IPS DF 4.7 (cell line): ENCODE measurements around the gene MOB3B.

Experiments used
- DNase-seq: peaks from one replicate; pipeline ENCODE4 v3.0.0-alpha.2; 2013; ENCODE audit warnings: low spot score; ENCODE audit errors: extremely low read depth

MOB3B gene

DNA sequence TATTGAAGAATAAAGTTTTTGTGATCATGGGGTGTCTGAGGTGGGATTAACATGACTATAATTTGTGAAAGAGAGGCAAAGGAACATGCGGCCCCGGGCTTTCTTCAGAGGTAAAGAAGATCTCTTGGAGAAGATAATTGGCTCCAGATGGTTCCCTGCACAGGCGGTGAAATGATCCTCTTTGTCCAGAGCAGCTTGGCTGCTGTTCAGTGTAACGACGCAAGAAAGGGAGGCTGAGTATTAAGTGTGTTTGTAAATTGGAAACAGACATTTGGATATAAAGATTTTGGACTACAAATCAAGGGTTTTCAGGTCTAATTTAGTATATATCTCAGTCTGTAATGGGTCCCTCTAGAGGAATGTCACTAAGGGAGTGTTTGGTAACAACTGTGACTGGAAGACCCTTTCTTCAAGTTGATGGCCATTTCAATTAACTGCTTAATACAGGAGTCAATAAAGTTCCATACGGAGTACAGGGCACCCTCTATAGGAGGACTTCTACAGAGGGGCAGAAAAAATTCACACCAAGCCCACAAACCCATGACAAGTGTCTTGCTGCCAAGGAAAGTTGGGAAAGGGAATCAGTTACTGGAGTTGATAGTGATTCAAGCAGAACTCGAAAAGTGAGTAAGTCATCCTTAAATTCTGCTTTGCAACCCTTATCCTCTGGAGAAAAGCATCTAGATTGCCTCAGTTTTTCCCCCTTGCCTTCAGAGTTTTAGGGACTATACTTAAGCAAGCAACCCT lies 236.8 kb downstream of the MOB3B start:
- DNase-seq: no peak

DNA sequence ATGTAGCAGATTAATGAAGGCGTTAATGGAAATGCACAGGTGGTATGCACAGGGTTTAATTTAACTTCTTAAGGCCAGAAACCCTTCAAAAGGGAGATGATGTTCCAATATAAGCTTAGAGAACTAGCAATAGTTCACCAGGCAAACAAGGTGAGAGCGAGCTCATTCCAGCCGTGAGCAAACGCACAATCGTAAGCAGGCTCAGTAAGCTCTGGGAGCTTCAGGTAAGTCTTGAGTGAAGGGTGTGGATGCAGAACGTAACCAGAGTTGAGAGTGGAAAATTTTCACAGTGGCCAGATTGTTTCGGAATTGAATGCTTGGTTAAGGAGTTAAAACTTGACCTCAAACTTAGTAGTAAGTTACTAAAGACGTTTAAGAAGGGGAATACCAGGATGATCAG lies 238.3 kb downstream of the MOB3B start:
- DNase-seq: no peak

DNA sequence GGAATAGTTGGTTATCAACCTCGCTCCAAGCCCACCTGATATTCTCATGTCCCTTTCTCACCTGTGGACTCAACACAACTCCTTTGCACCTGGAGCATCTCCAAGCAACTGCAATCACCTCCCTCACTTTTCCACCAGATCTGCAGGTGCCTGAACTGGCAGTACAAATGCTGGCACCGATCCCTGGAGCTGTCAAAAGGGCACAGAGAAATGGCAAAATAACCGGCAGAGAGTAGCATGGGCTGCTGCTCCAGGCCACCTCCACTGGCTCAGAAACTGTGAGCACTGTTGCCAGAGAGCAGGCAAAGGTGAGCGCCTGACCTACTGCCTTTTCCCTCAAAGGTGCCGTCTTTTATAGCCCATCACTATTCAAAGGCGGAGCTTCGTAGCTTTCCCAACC lies 247.3 kb downstream of the MOB3B start:
- DNase-seq: no peak

DNA sequence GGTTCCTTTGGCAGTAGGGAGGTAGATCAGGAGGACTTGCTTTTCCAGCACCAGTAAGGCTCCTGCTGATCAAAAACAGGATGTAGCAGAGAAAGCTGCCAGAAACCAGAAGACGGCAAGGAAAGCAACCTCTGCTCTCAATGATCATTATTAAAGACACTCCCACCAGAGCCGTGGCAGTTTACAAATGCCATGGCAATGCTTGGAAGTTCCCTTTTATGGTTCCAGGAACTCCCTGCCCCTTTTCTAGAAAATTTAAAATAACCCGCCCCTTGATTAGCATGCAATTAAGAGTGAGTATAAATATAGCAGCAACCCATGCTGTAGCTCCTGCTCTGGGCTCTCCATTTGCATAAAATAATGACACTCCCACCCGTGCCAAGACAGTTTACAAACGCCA lies 248.8 kb downstream of the MOB3B start:
- DNase-seq: no peak

DNA sequence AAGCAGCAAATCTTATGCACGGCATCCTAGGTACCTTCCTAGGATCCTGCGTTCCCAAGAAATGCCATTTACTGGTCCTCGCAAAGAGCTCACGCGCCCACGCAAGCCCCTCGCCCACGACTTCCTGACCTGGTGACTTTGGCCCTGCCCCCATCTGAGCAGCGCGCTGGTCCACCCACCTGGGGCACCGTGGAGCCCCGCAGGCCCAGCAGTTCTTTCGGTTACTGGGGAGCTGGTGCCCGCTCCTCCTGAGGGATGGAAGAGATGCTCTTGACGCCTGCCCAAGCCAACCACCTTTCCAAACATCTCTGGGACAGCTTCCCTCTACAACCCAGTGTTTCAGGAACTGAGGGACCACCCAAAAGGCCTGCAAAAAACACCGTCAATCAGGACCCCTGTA lies 249.4 kb downstream of the MOB3B start:
- DNase-seq: no peak

DNA sequence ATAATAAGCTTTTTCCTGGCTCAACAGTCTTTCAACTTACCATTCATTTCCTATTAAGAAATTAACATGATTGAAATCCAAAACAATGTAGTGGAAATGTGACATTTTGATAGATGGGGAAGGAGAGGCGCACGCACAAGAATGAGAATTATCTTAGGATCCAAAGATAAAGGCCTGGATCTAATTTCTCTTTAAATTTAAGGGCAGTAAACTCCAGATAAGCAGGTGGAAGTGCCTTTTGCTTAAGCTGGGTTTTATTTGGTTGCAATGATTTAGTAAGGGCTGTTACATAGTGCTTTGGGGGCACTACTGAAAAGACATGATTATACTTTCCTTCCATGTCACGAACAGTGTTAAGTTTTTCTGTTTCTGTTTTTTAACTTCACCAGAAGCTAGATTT lies 250.0 kb downstream of the MOB3B start:
- DNase-seq: no peak

DNA sequence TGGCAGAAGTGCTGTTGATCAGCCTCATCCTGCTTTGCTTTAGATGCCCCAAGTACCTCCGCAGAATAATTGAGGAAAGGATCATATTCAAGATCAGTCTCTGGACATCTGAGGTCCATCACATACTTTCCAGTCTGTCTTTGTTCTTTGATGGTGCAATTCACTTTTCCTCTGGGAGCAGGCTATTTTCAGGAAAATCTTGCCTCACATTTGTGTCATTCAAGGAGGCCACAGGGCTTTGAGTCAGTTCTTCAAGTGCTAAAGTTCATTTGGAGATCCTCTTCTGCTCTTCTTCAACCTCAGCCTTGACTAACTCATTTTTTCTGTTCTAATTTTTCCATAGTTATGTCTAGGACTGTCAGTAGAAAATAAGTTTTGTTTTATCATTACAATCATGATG lies 251.2 kb downstream of the MOB3B start:
- DNase-seq: no peak

DNA sequence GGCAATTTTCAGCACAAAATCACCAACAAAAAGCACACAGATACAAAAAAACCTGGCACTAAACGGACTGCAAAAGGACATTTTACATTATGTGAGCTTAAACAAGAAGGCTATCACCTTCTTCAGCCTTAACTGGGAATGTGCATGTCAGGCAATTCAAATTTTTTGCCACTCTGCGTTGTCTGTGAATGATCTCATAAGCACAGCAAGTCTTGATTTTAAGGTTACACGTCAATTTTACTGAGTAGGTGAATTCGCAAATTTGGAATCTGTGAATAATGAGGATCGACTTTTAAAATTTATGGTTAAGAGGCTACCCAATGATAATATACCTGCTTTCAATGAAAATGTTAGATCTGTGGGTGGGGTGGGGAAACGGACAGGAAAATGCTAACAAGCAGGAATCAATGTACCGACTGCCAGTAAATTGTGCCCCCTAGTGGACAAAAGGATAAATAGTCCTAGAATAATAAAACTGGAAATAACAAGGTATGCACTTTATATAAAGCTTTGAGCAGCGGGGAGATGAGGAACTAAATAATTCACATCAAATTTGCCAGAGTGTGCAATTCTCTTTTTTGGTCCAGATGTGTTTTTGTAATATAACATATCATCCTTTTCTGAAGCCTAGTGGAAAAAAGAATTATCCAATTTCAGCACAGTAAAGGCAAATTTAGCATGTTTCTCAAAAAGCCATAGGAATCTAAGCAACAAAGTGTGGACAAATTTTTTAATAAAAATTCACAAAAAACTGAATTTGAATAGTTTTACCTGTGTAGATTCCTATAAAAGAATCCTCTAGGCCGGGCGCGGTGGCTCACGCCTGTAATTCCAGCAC lies 253.2 kb downstream of the MOB3B start:
- no peak for DNase-seq
